Smooth muscle cell (in vitro differentiated cells): Measurements from ENCODE around the gene TMEM60. TPM values are rescaled to one million over a fixed set of nuclear protein-coding genes. Genes with fewer than 3 reads are reported as not detected.

Experiments
- DNase-seq: peaks from one replicate; lab custom pipeline; 2025; ENCODE audit not compliant: unreplicated experiment; lab: John Stamatoyannopoulos, UW
- H2AFZ ChIP-seq: fragments of 200-600 bp; sonication (generic); 2 replicates; pipeline ENCODE4 v1.6.0; 2016; ENCODE audit warnings: antibody characterized with exemption, low read depth, mild to moderate bottlenecking
- H3F3A ChIP-seq: fragments of 200-600 bp; sonication (generic); 2 replicates; pipeline ENCODE4 v1.6.0; 2017; ENCODE audit warnings: antibody characterized with exemption, low read depth
- H3K27ac ChIP-seq: fragments of 200-600 bp; sonication (generic); 2 replicates; pipeline ENCODE4 v1.5.1; 2016; ENCODE audit warnings: low read depth, mild to moderate bottlenecking
- H3K27me3 ChIP-seq: fragments of 200-600 bp; sonication (generic); 2 replicates; pipeline ENCODE4 v1.6.1; 2016; ENCODE audit warnings: low read depth, mild to moderate bottlenecking
- H3K36me3 ChIP-seq: fragments of 200-600 bp; sonication (generic); 2 replicates; pipeline ENCODE4 v1.5.1; 2016; ENCODE audit warnings: low read depth
- H3K4me1 ChIP-seq: fragments of 200-600 bp; sonication (generic); 2 replicates; pipeline ENCODE4 v1.5.1; 2016; ENCODE audit warnings: low read depth
- H3K4me2 ChIP-seq: fragments of 200-600 bp; sonication (generic); 2 replicates; pipeline ENCODE4 v1.6.0; 2016; ENCODE audit warnings: mild to moderate bottlenecking
- H3K4me3 ChIP-seq: fragments of 200-600 bp; sonication (generic); 2 replicates; pipeline ENCODE4 v1.5.1; 2016; ENCODE audit warnings: mild to moderate bottlenecking
- H3K79me2 ChIP-seq: fragments of 200-600 bp; sonication (generic); 2 replicates; pipeline ENCODE4 v1.6.0; 2016; ENCODE audit warnings: low read depth, mild to moderate bottlenecking
- H3K9ac ChIP-seq: fragments of 200-600 bp; sonication (generic); 2 replicates; pipeline ENCODE4 v1.6.0; 2016; ENCODE audit warnings: low read depth
- H3K9me3 ChIP-seq: fragments of 200-600 bp; sonication (generic); replicated peaks from 2 replicates; pipeline ENCODE4 v1.5.1; 2016; ENCODE audit warnings: low read depth
- H4K20me1 ChIP-seq: fragments of 200-600 bp; sonication (generic); 2 replicates; pipeline ENCODE4 v1.6.0; 2016; ENCODE audit warnings: low read depth
- WGBS: methylation state at CpG from one replicate; pipeline ENCODE4 v1.1.7; 2016; ENCODE audit warnings: low lambda C conversion rate; 5-methylcytosine and 5-hydroxymethylcytosine counted together
- polyA plus RNA-seq: library from polyadenylated mRNA; unstranded; fragments of >200 nt; fragmentation: Nextera tagmentation; extraction: Ambion mirVana; gene quantifications from 2 replicates; pipeline ENCODE4 v1.2.1, GENCODE V29; 2016
- total RNA-seq: library from RNA; depleted of rRNA; stranded (reverse); fragments of >200 nt; gene quantifications from 2 replicates; pipeline ENCODE4 v1.2.3, GENCODE V29; 2014
- TF ChIP-seq, protein P1 (sequence below): fragments of 200-600 bp; sonication (generic); IDR thresholded peaks from 2 replicates; pipeline ENCODE4 v1.5.1; 2017; ENCODE audit warnings: borderline replicate concordance, mild to moderate bottlenecking, antibody characterized with exemption; ENCODE audit not compliant: insufficient read depth, poor library complexity, severe bottlenecking

The TMEM60 gene
- total and polyA plus RNA-seq, 2 experiments from 2014 or later = 12.1 to 28.0 TPM

DNA sequence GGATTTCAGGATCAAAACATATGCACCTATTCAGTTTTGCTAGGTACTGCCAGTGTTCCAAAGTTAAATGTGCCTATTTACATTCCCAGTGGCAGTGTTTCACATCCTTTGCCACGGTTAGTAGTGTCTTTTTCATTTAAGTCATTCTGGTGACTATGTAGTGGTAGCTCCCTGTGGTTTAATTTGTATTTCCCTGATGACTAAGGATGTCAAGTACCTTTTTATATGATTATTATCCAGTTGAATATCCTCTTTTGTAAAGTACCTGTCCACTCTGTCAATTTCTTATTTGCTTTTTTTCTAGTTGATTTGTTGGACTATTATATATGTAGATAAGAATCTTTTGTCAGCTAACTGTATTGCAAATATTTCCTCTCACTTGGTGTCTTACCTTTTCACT is 45.1 kb downstream of the TMEM60 start:
- whole genome bisulfite sequencing = 95% methylated on average over 1 of the region's 1 CpG
- H3K79me2 ChIP-seq = peaks cover 22% of the 10 kb centered on the region

DNA sequence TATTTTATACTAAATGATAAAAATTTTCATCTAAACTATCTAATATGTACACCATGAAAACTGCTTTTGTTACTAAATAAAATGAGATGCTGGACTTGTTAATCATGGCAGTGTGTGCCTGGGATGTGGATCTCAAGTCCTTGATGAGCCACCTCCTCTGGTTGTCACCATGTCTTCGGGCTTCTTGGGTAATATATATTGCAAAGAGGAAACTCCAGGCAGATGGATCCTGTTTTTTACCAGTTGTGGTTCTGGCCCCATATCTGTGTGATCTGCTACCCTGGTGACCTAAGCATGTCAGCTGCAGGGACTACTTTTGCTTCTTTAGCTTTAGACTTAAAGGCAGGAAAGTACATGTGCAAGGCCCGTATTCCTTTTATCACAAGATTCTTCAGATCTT is 46.2 kb downstream of the TMEM60 start:
- Histone ChIP-seq H3K4me2 (no peak overlapping the region), H3K79me2 (peaks cover 30% of the 10 kb centered on the region), H3K4me1 (no peaks in the 10 kb centered on the region), H3K27ac (no peak overlapping the region), H3K36me3 (no peaks in the 10 kb centered on the region), H4K20me1 (peaks cover 11% of the 10 kb centered on the region), H3K9ac (no peak overlapping the region), H3K27me3 (no peaks in the 10 kb centered on the region), H3K4me3 (no peak overlapping the region), H3K9me3 (no peaks in the 10 kb centered on the region), H2AFZ (no peak overlapping the region), H3F3A (no peaks in the 10 kb centered on the region)
- 62% methylated on average over 2 of the region's 2 CpGs for whole genome bisulfite sequencing
- no peak for DNase-seq
- TF ChIP-seq, protein P1, sequence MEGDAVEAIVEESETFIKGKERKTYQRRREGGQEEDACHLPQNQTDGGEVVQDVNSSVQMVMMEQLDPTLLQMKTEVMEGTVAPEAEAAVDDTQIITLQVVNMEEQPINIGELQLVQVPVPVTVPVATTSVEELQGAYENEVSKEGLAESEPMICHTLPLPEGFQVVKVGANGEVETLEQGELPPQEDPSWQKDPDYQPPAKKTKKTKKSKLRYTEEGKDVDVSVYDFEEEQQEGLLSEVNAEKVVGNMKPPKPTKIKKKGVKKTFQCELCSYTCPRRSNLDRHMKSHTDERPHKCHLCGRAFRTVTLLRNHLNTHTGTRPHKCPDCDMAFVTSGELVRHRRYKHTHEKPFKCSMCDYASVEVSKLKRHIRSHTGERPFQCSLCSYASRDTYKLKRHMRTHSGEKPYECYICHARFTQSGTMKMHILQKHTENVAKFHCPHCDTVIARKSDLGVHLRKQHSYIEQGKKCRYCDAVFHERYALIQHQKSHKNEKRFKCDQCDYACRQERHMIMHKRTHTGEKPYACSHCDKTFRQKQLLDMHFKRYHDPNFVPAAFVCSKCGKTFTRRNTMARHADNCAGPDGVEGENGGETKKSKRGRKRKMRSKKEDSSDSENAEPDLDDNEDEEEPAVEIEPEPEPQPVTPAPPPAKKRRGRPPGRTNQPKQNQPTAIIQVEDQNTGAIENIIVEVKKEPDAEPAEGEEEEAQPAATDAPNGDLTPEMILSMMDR = no peak

More for the DNA sequence above, 45.1 kb downstream of the TMEM60 start:
- H4K20me1 ChIP-seq = peaks cover 3% of the 10 kb centered on the region
- no peaks in the 10 kb centered on the region for H3K27me3 ChIP-seq
- TF ChIP-seq, protein P1 = no peak
- H3K9me3 ChIP-seq = no peaks in the 10 kb centered on the region
- H3K27ac ChIP-seq = no peak overlapping the region
- H3F3A ChIP-seq = no peaks in the 10 kb centered on the region
- no peak overlapping the region for H2AFZ ChIP-seq
- H3K4me3 ChIP-seq = no peak overlapping the region
- no peak for DNase-seq
- H3K4me2 ChIP-seq = no peak overlapping the region
- no peaks in the 10 kb centered on the region for H3K4me1 ChIP-seq
- no peaks in the 10 kb centered on the region for H3K36me3 ChIP-seq
- no peak overlapping the region for H3K9ac ChIP-seq

DNA sequence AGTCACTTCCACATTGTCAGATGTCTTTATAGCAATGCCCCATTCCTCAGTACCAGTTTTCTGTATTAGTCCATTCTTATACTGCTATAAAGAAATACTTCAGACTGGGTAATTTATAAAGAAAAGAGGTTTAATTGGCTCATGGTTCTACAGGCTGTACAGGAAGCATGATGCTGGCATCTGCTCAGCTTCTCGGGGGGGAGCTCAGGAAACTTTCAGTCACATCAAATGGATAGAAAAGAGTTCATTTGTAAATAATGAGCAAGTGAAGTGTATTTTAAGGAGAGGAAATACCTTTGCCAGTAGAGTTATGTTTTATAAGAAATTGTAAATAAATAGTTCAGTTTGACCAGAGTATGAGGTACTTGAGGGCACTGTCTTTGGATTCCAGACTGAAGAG is 50.5 kb downstream of the TMEM60 start:
- no peaks in the 10 kb centered on the region for H3K27me3 ChIP-seq
- TF ChIP-seq, protein P1 = no peak
- 100% methylated on average over 1 of the region's 1 CpG for WGBS
- H3K4me3 ChIP-seq = no peak overlapping the region
- H3K4me2 ChIP-seq = no peak overlapping the region
- no peaks in the 10 kb centered on the region for H3K4me1 ChIP-seq
- peaks cover 61% of the 10 kb centered on the region for H3K79me2 ChIP-seq
- H3K9me3 ChIP-seq = no peaks in the 10 kb centered on the region
- no peaks in the 10 kb centered on the region for H3K36me3 ChIP-seq
- no peak overlapping the region for H3K27ac ChIP-seq
- no peak for DNase-seq
- no peak overlapping the region for H2AFZ ChIP-seq
- H3F3A ChIP-seq = no peaks in the 10 kb centered on the region
- H3K9ac ChIP-seq = no peak overlapping the region
- H4K20me1 ChIP-seq = peaks cover 8% of the 10 kb centered on the region

DNA sequence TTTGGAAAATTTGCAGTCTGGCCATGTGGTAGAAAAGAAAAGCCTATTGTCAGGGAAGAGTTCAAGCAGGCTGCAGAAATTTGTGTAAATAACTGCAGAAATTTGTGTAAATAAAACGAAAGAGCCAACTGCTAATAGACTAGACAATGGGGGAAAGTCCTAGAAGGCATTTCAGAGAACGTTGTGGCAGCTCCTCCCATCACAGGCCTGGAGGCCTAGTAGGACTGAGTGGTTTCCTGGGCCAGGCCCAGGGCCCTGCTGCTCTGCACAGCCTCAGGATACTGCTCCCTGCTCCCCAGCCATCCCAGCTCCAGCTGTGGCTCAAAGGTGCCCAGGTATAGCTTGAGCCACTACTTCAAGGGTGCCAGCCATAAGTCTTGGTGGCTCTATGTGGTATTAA is 51.1 kb downstream of the TMEM60 start:
- Histone ChIP-seq H3K79me2 (peaks cover 56% of the 10 kb centered on the region), H4K20me1 (peaks cover 8% of the 10 kb centered on the region), H3K4me3 (no peak overlapping the region), H2AFZ (no peak overlapping the region), H3K27me3 (no peaks in the 10 kb centered on the region), H3K36me3 (no peaks in the 10 kb centered on the region), H3K4me1 (no peaks in the 10 kb centered on the region), H3K4me2 (no peak overlapping the region), H3K9ac (no peak overlapping the region), H3F3A (no peaks in the 10 kb centered on the region), H3K9me3 (no peaks in the 10 kb centered on the region), H3K27ac (no peak overlapping the region)
- no peak for DNase-seq
- WGBS = 82% methylated on average over 2 of the region's 2 CpGs
- TF ChIP-seq, protein P1 = no peak
